Glutamatergic neuron (in vitro differentiated cells): ENCODE results near the gene GID8. TPM values are rescaled to one million over a fixed set of nuclear protein-coding genes. Genes with fewer than 3 reads are reported as not detected.

Experiments used
- DNase-seq: peaks from one replicate; pipeline ENCODE4 v3.0.0; 2022
- H3K27ac Mint-ChIP-seq: one replicate; pipeline ENCODE4 v1.8.0; 2020; ENCODE audit warnings: mild to moderate bottlenecking, mixed read lengths, inconsistent platforms; ENCODE audit not compliant: unreplicated experiment
- H3K27me3 Mint-ChIP-seq: one replicate; pipeline ENCODE4 v1.8.0; 2020; ENCODE audit warnings: mild to moderate bottlenecking, moderate library complexity, mixed read lengths, inconsistent platforms; ENCODE audit not compliant: unreplicated experiment
- H3K36me3 Mint-ChIP-seq: one replicate; pipeline ENCODE4 v1.8.0; 2020; ENCODE audit warnings: mild to moderate bottlenecking, mixed read lengths, inconsistent platforms; ENCODE audit not compliant: unreplicated experiment
- H3K4me1 Mint-ChIP-seq: one replicate; pipeline ENCODE4 v1.8.0; 2020; ENCODE audit warnings: mild to moderate bottlenecking, low read depth, mixed read lengths, inconsistent platforms; ENCODE audit not compliant: unreplicated experiment
- H3K4me3 Mint-ChIP-seq: one replicate; pipeline ENCODE4 v1.8.0; 2020; ENCODE audit warnings: mild to moderate bottlenecking, mixed read lengths, inconsistent platforms; ENCODE audit not compliant: unreplicated experiment
- H3K9me3 Mint-ChIP-seq: one replicate; pipeline ENCODE4 v1.8.0; 2020; ENCODE audit warnings: mild to moderate bottlenecking, moderate library complexity, mixed read lengths, inconsistent platforms; ENCODE audit not compliant: unreplicated experiment
- CTCF ChIP-seq: fragments of 200-600 bp; sonication (generic); IDR thresholded peaks from one replicate; pipeline ENCODE4 v1.5.0; 2021; ENCODE audit not compliant: partially characterized antibody, unreplicated experiment
- total RNA-seq: library from RNA; stranded (reverse); fragmentation: NEBNext Ultra II Directional; extraction: Animal tissue kit (Norgen Biotek cat#: 25700); gene quantifications from one replicate; pipeline ENCODE4 v1.2.1, GENCODE V29; 2021; ENCODE audit not compliant: unreplicated experiment

GID8 gene
- total RNA-seq, 1 donor from 2014 or later, result 57.8 TPM

GRCh38 chr20:62916703-62917476 is 21.1 kb upstream of the GID8 start:
- H3K9me3 Mint-ChIP-seq, result peaks cover 5% of the 10 kb centered on the region
- DNase-seq, result no peak
- H3K27me3 Mint-ChIP-seq, result peaks cover 6% of the 10 kb centered on the region
- peak overlapping the region; percentile 94 for H3K27ac Mint-ChIP-seq
- H3K4me1 Mint-ChIP-seq, result peaks cover 65% of the 10 kb centered on the region
- no peak for TF ChIP-seq CTCF
- no peaks in the 10 kb centered on the region for H3K36me3 Mint-ChIP-seq
- peak overlapping the region; percentile 82 for H3K4me3 Mint-ChIP-seq

GRCh38 chr20:62917720-62918119 is 20.2 kb upstream of the GID8 start:
- Mint-ChIP-seq H3K27me3 (peaks cover 6% of the 10 kb centered on the region), H3K4me1 (peaks cover 66% of the 10 kb centered on the region), H3K36me3 (no peaks in the 10 kb centered on the region), H3K27ac (peak overlapping the region; percentile 94), H3K9me3 (peaks cover 5% of the 10 kb centered on the region), H3K4me3 (peak overlapping the region; percentile 82)
- no peak for TF ChIP-seq CTCF
- DNase-seq, result no peak

- DNase-seq, result no peak
- Mint-ChIP-seq H3K27me3 (peaks cover 4% of the 10 kb centered on the region), H3K9me3 (peaks cover 5% of the 10 kb centered on the region), H3K4me3 (peak overlapping the region; percentile 82), H3K4me1 (peaks cover 66% of the 10 kb centered on the region), H3K27ac (peak overlapping the region; percentile 94), H3K36me3 (no peaks in the 10 kb centered on the region)
- TF ChIP-seq CTCF, result no peak
These were observed 19.8 kb upstream of the GID8 start for GRCh38 chr20:62918147-62918546.

- Mint-ChIP-seq H3K4me1 (peaks cover 66% of the 10 kb centered on the region), H3K27ac (peak overlapping the region; percentile 74), H3K4me3 (peak overlapping the region; percentile 63), H3K9me3 (peaks cover 5% of the 10 kb centered on the region), H3K36me3 (no peaks in the 10 kb centered on the region), H3K27me3 (peaks cover 4% of the 10 kb centered on the region)
- no peak for DNase-seq
- no peak for TF ChIP-seq CTCF
These were observed 19.1 kb upstream of the GID8 start for GRCh38 chr20:62918831-62919230.

- Mint-ChIP-seq H3K27ac (peak overlapping the region; percentile 88), H3K36me3 (no peaks in the 10 kb centered on the region), H3K4me3 (peak overlapping the region; percentile 75), H3K4me1 (peaks cover 70% of the 10 kb centered on the region), H3K27me3 (peaks cover under 1% of the 10 kb centered on the region), H3K9me3 (peaks cover 4% of the 10 kb centered on the region)
- DNase-seq, result no peak
- TF ChIP-seq CTCF, result no peak
These were observed 17.8 kb upstream of the GID8 start for GRCh38 chr20:62920039-62920645.
